SK-N-SH (cell line): ENCODE data around the gene DUSP16. TPM values are rescaled to one million over a fixed set of nuclear protein-coding genes. Genes with fewer than 3 reads are reported as not detected.

Experiments used
- CTCF ChIA-PET: fragments of 300-600, 350-600 bp; formaldehyde crosslinking; extraction: SDS; loops from one replicate; lab custom pipeline; 2021; lab: Yijun Ruan, JAX
- POLR2A ChIA-PET: fragments of 350-600 bp; sonication (Branson Sonifier 250); formaldehyde crosslinking; extraction: SDS; loops from one replicate; lab custom pipeline; 2020; ENCODE audit warnings: antibody characterized with exemption, inconsistent platforms; lab: Yijun Ruan, JAX
- DNase-seq: peaks from one replicate; pipeline ENCODE4 v3.0.0; 2012
- H2AFZ ChIP-seq: fragments of 200-600 bp; sonication (generic); 2 replicates; pipeline ENCODE4 v1.8.1; 2016; ENCODE audit warnings: antibody characterized with exemption, mild to moderate bottlenecking, low read depth
- H3F3A ChIP-seq: fragments of 200-600 bp; sonication (generic); replicated peaks from 2 replicates; pipeline ENCODE3; 2016; ENCODE audit warnings: antibody characterized with exemption, mild to moderate bottlenecking; ENCODE audit not compliant: insufficient read depth
- H3K27ac ChIP-seq, 2 experiments: fragments of 200-500 bp in 1 of 2; fragments of 200-600 bp in 1 of 2; sonication (Bioruptor generic) in 1 of 2; sonication (generic), shearing (Covaris generic) in 1 of 2; 2 replicates each; pipeline versions ENCODE4 v1.5.1 to v1.6.1; 2014 to 2016; ENCODE audit warnings: low read depth in 2 of 2, inconsistent platforms in 1 of 2, low read length in 1 of 2, mild to moderate bottlenecking in 1 of 2, mixed read lengths in 1 of 2
- H3K27me3 ChIP-seq: fragments of 200-600 bp; sonication (generic), shearing (Covaris generic); 2 replicates; pipeline ENCODE4 v1.6.1; 2016; ENCODE audit warnings: mixed run types; ENCODE audit not compliant: insufficient read depth
- H3K36me3 ChIP-seq, 2 experiments: fragments of 200-500 bp in 1 of 2; fragments of 200-600 bp in 1 of 2; sonication (Bioruptor generic) in 1 of 2; sonication (generic) in 1 of 2; replicated peaks in 1 of 2; 2 replicates each; pipeline versions ENCODE3 to v1.5.1; 2014 to 2016; ENCODE audit warnings: low read length in 1 of 2, mild to moderate bottlenecking in 1 of 2; ENCODE audit not compliant: insufficient read depth in 2 of 2, control insufficient read depth in 1 of 2
- H3K4me1 ChIP-seq, 2 experiments: fragments of 200-500 bp in 1 of 2; fragments of 200-600 bp in 1 of 2; sonication (Bioruptor generic) in 1 of 2; sonication (generic), shearing (Covaris generic) in 1 of 2; 2 replicates each; pipeline versions ENCODE4 v1.5.1 to v1.6.1; 2014 to 2016; ENCODE audit warnings: low read depth in 1 of 2, low read length in 1 of 2, mixed run types in 1 of 2; ENCODE audit not compliant: insufficient read depth in 2 of 2, control insufficient read depth in 1 of 2
- H3K4me2 ChIP-seq: fragments of 200-600 bp; sonication (generic), shearing (Covaris generic); 2 replicates; pipeline ENCODE4 v1.6.1; 2017; ENCODE audit warnings: mixed run types
- H3K4me3 ChIP-seq, 2 experiments: fragments of 200-500 bp in 1 of 2; fragments of 200-600 bp in 1 of 2; sonication (Bioruptor generic) in 1 of 2; sonication (generic), shearing (Covaris generic) in 1 of 2; 2 replicates each; pipeline versions ENCODE4 v1.5.1 to v1.8.1; 2014 to 2016; ENCODE audit warnings: low read depth in 2 of 2, inconsistent platforms in 1 of 2, low read length in 1 of 2, mild to moderate bottlenecking in 1 of 2, mixed read lengths in 1 of 2, moderate library complexity in 1 of 2
- H3K79me2 ChIP-seq: fragments of 200-600 bp; sonication (generic); 2 replicates; pipeline ENCODE4 v1.8.1; 2017; ENCODE audit warnings: mild to moderate bottlenecking; ENCODE audit not compliant: insufficient read depth
- H3K9ac ChIP-seq: fragments of 200-600 bp; sonication (generic); 2 replicates; pipeline ENCODE4 v1.6.1; 2017; ENCODE audit warnings: mixed run types
- H3K9me2 ChIP-seq: fragments of 200-600 bp; sonication (generic); 2 replicates; pipeline ENCODE4 v1.6.1; 2017; ENCODE audit warnings: mixed run types
- H3K9me3 ChIP-seq: fragments of 200-600 bp; sonication (generic); 2 replicates; pipeline ENCODE4 v1.6.1; 2017; ENCODE audit warnings: mixed run types, mild to moderate bottlenecking, moderate library complexity
- H4K20me1 ChIP-seq: fragments of 200-600 bp; sonication (generic); 2 replicates; pipeline ENCODE4 v1.6.1; 2017; ENCODE audit warnings: mild to moderate bottlenecking, mixed run types; ENCODE audit not compliant: insufficient read depth
- CHD2 ChIP-seq: fragments of 150-350 bp; IDR thresholded peaks from 2 replicates; pipeline ENCODE4 v1.6.1; 2018; ENCODE audit warnings: low read length; ENCODE audit not compliant: partially characterized antibody
- ELF1 ChIP-seq: IDR thresholded peaks from 2 replicates; pipeline ENCODE4 v1.4.0; 2012
- EP300 ChIP-seq, 2 experiments: IDR thresholded peaks; 2 replicates each; pipeline versions ENCODE4 v1.4.0 to v1.6.1; 2012; ENCODE audit warnings: borderline replicate concordance in 1 of 2, low read depth in 1 of 2, low read length in 1 of 2
- EZH2phosphoT487 ChIP-seq: fragments of 200-600 bp; sonication (generic); IDR thresholded peaks from 2 replicates; pipeline ENCODE4 v1.6.1; 2017; ENCODE audit warnings: low read depth, mixed run types, mild to moderate bottlenecking, antibody characterized with exemption, moderate library complexity, borderline replicate concordance
- FOSL2 ChIP-seq: IDR thresholded peaks from 2 replicates; pipeline ENCODE4 v1.4.0; 2012; ENCODE audit warnings: low read depth, mild to moderate bottlenecking, moderate library complexity, borderline replicate concordance
- FOXJ3 ChIP-seq: sonication (generic); formaldehyde crosslinking; IDR thresholded peaks from 2 replicates; pipeline ENCODE4 v1.5.1; 2020; ENCODE audit warnings: mild to moderate bottlenecking, missing genetic modification reagents
- GATA2 ChIP-seq: sonication (generic); formaldehyde crosslinking; IDR thresholded peaks from 2 replicates; pipeline ENCODE4 v1.5.0; 2020; ENCODE audit warnings: mild to moderate bottlenecking, missing genetic modification reagents
- JUND ChIP-seq: IDR thresholded peaks from 2 replicates; pipeline ENCODE4 v1.4.0; 2012
- MAX ChIP-seq: IDR thresholded peaks from 2 replicates; pipeline ENCODE4 v1.4.0; 2012; ENCODE audit warnings: low read depth
- MXI1 ChIP-seq: IDR thresholded peaks from 2 replicates; pipeline ENCODE4 v1.6.1; 2012; ENCODE audit warnings: mild to moderate bottlenecking, low read depth, low read length, improper control_type of control experiment
- NRF1 ChIP-seq: IDR thresholded peaks from 2 replicates; pipeline ENCODE4 v1.6.1; 2012; ENCODE audit warnings: low read depth, mild to moderate bottlenecking, low read length
- REST ChIP-seq: IDR thresholded peaks from 2 replicates; pipeline ENCODE4 v1.6.1; 2012; ENCODE audit warnings: mild to moderate bottlenecking, low read depth, low read length, moderate library complexity
- RFX5 ChIP-seq: IDR thresholded peaks from 2 replicates; pipeline ENCODE4 v1.6.1; 2012; ENCODE audit warnings: mild to moderate bottlenecking, improper control_type of control experiment, low read length
- RXRA ChIP-seq: IDR thresholded peaks from 2 replicates; pipeline ENCODE4 v1.4.0; 2012; ENCODE audit warnings: low read depth, mild to moderate bottlenecking, borderline replicate concordance
- TAF1 ChIP-seq: IDR thresholded peaks from 2 replicates; pipeline ENCODE4 v1.6.1; 2012; ENCODE audit warnings: low read depth, mild to moderate bottlenecking, low read length, moderate library complexity, borderline replicate concordance
- YY1 ChIP-seq: IDR thresholded peaks from 2 replicates; pipeline ENCODE4 v1.4.0; 2012; ENCODE audit warnings: low read depth, mild to moderate bottlenecking
- WGBS: methylation state at CpG from one replicate; pipeline ENCODE4 v1.1.6; 2017; ENCODE audit warnings: low lambda C conversion rate; 5-methylcytosine and 5-hydroxymethylcytosine counted together
- polyA plus RNA-seq, 3 experiments: library from polyadenylated mRNA; depleted of rRNA; stranded (reverse); fragments of >200 nt; gene quantifications; 2 replicates each; pipeline ENCODE4 v1.2.3, GENCODE V29; 2012

DUSP16 gene
- polyA plus RNA-seq, 1 of the 3 experiments (the other 2 are of a cell fraction), result 7.1 TPM

DNA sequence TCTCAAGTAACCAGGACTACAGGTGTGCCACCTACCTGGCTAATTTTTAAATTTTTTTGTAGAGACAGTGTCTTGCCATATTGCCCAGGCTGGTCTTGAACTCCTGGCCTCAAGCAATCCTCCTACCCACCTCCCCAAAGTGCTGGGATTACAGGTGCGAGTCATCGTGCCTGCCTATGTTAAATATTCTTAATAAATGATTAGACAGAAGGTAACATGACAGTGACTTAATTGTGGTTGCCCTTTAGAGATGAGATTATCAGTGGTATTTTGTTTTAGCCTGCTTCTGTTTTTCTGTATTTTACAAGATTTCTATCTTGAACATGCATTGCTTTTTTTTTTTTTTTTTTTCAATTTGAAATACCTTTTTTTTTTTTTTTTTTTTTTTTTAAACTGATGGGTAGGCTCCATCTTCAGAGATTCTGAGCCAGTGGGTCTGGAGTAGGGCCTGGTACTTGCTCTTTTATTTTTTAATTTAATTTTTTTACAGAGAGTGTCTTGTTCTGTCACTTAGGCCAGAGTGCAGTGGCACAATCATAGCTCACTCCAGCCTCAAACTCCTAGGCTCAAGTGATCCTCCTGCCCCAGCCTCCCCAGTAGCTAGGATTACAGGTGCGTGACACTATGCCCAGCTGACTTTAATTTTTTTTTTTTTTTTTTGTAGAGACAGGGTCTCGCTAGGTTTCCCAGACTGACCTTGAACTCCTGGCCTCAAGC is 117.3 kb downstream of the DUSP16 start:
- Histone ChIP-seq H3K36me3 (no peaks in the 10 kb centered on the region), H3F3A (peaks cover 17% of the 10 kb centered on the region), H4K20me1 (no peaks in the 10 kb centered on the region), H3K79me2 (no peaks in the 10 kb centered on the region), H3K9me3 (no peaks in the 10 kb centered on the region), H2AFZ (no peak overlapping the region), H3K4me2 (no peak overlapping the region), H3K27me3 (no peaks in the 10 kb centered on the region), H3K4me1 (peaks cover 3 to 10% of the 10 kb centered on the region in 2 experiments; a peak in 3 of 4 replicates), H3K4me3 (no peak overlapping the region), H3K27ac (no peak overlapping the region), H3K9ac (no peak overlapping the region), H3K9me2 (no peaks in the 10 kb centered on the region)
- no peak for TF ChIP-seq CHD2
- TF ChIP-seq MAX, result no peak
- no peak for TF ChIP-seq NRF1
- no peak for TF ChIP-seq ELF1
- no peak for TF ChIP-seq FOXJ3 (CRISPR knock-in tag)
- no peak for TF ChIP-seq RFX5
- TF ChIP-seq RXRA, result no peak
- no peak for TF ChIP-seq EP300 (IDR thresholded peaks at IDR 0.05; ENCODE audit: borderline replicate concordance in 1 of 2, low read depth in 1 of 2, low read length in 1 of 2)
- no peak for TF ChIP-seq MXI1
- TF ChIP-seq REST, result no peak
- no peak for TF ChIP-seq FOSL2
- TF ChIP-seq TAF1, result no peak
- no peak for DNase-seq
- CTCF ChIA-PET, result interaction anchor here (1.1 kb wide), 1 partner anchor 69 kb away, joined by 3 read pairs; no protein-coding TSS in a partner anchor
- WGBS, result 94% methylated on average over 4 of the region's 4 CpGs
- POLR2A ChIA-PET, result no interaction called here

GRCh38 chr12:12443431-12443878 is 119.2 kb downstream of the DUSP16 start:
- H3F3A ChIP-seq, result peaks cover 17% of the 10 kb centered on the region
- H3K36me3 ChIP-seq, result no peaks in the 10 kb centered on the region
- H4K20me1 ChIP-seq, result no peaks in the 10 kb centered on the region
- ChIA-PET POLR2A (no interaction called here), CTCF (no interaction called here)
- no peak overlapping the region; the same call in 1 of the 2 replicates for H3K4me2 ChIP-seq
- TF ChIP-seq JUND (no peak), REST (no peak), FOXJ3 (CRISPR knock-in tag) (no peak), RFX5 (no peak), GATA2 (no peak), EZH2phosphoT487 (no peak), YY1 (no peak)
- peak overlapping the region in 1 of 2 experiments; percentile 75; a peak in 2 of 4 replicates for H3K27ac ChIP-seq
- no peak overlapping the region for H3K4me3 ChIP-seq
- H3K9me2 ChIP-seq, result no peaks in the 10 kb centered on the region
- peaks cover 3 to 10% of the 10 kb centered on the region in 2 experiments; a peak in 3 of 4 replicates for H3K4me1 ChIP-seq
- no peaks in the 10 kb centered on the region for H3K27me3 ChIP-seq
- DNase-seq, result no peak
- no peak overlapping the region for H2AFZ ChIP-seq
- no peaks in the 10 kb centered on the region for H3K79me2 ChIP-seq
- H3K9ac ChIP-seq, result no peak overlapping the region
- 94% methylated on average over 3 of the region's 5 CpGs for WGBS
- H3K9me3 ChIP-seq, result no peaks in the 10 kb centered on the region
